ENCODE data around the gene SPEN. TPM values are rescaled to one million over a fixed set of nuclear protein-coding genes. Genes with fewer than 3 reads are reported as not detected.
"Not testable (repeated sequence)": the region's sequence is repeated elsewhere in the genome, so short reads cannot be mapped to it uniquely, and the experiment has no call there.

The SPEN gene
- total RNA-seq, 1 donor from 2014 or later = 39.4 TPM

DNA sequence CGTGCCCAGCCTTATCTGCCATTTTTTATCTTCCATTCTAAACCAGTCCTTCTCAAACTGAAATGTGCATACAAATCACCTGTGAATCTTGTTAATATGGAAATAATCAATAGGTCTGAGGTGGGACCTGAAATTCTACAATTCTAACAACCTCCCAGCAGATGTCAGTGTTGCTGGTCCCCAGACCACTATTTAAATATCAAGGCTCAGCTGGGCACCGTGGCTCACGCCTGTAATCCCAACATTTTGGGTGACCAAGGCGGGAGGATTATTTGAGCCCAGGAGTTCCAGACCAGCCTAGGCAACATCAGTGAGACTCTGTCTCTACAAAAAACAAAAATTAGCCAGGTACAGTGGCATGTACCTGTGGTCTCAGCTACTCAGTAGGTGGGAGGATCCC, 44.1 kb upstream of the SPEN start:
- Mint-ChIP-seq H3K9me3 (ENCODE audit: low read depth) (no peaks in the 10 kb centered on the region), H3K27ac (ENCODE audit: unreplicated experiment) (no peak overlapping the region)

GRCh38 chr1:15804060-15804459, 43.4 kb upstream of the SPEN start:
- Mint-ChIP-seq H3K9me3 (ENCODE audit: low read depth) (no peaks in the 10 kb centered on the region), H3K27me3 (ENCODE audit: low read depth) (no peaks in the 10 kb centered on the region), H3K4me3 (ENCODE audit: unreplicated experiment) (no peak overlapping the region), H3K27ac (ENCODE audit: unreplicated experiment) (no peak overlapping the region), H3K4me1 (ENCODE audit: low read depth) (peaks cover 41% of the 10 kb centered on the region), H3K36me3 (ENCODE audit: low read depth) (peaks cover 2% of the 10 kb centered on the region)
- DNase-seq (ENCODE audit: low spot score) = no peak
- no peak for TF ChIP-seq CTCF (IDR thresholded peaks at IDR 0.05)

More for the DNA sequence above, 44.1 kb upstream of the SPEN start:
- peak; percentile 78 for TF ChIP-seq CTCF (IDR thresholded peaks at IDR 0.05)
- Mint-ChIP-seq H3K4me1 (ENCODE audit: low read depth) (peaks cover 47% of the 10 kb centered on the region), H3K4me3 (ENCODE audit: unreplicated experiment) (no peak overlapping the region), H3K36me3 (ENCODE audit: low read depth) (peaks cover 2% of the 10 kb centered on the region), H3K27me3 (ENCODE audit: low read depth) (no peaks in the 10 kb centered on the region)
- no peak for DNase-seq (ENCODE audit: low spot score)

- no peak for DNase-seq (ENCODE audit: low spot score)
- no peaks in the 10 kb centered on the region for H3K9me3 Mint-ChIP-seq (ENCODE audit: low read depth)
- H3K4me3 Mint-ChIP-seq (ENCODE audit: unreplicated experiment) = no peak overlapping the region
- peaks cover 2% of the 10 kb centered on the region for H3K36me3 Mint-ChIP-seq (ENCODE audit: low read depth)
- peaks cover 12% of the 10 kb centered on the region for H3K4me1 Mint-ChIP-seq (ENCODE audit: low read depth)
- no peak for TF ChIP-seq CTCF (IDR thresholded peaks at IDR 0.05)
- no peak overlapping the region for H3K27ac Mint-ChIP-seq (ENCODE audit: unreplicated experiment)
- no peaks in the 10 kb centered on the region for H3K27me3 Mint-ChIP-seq (ENCODE audit: low read depth)
Measured at GRCh38 chr1:15807121-15807520, 40.4 kb upstream of the SPEN start.

- not testable (repeated sequence) for H3K4me1 Mint-ChIP-seq (ENCODE audit: low read depth); H3K9me3 Mint-ChIP-seq (ENCODE audit: low read depth); H3K27me3 Mint-ChIP-seq (ENCODE audit: low read depth); H3K27ac Mint-ChIP-seq (ENCODE audit: unreplicated experiment); H3K36me3 Mint-ChIP-seq (ENCODE audit: low read depth); DNase-seq (ENCODE audit: low spot score); H3K4me3 Mint-ChIP-seq (ENCODE audit: unreplicated experiment)
Measured at GRCh38 chr1:15807549-15807948, 40.0 kb upstream of the SPEN start, which contains the start of gene UQCRHL. UQCRHL (minus strand) TSS chr1:15807649; CDS start chr1:15807649, 0 bp downstream.

DNA sequence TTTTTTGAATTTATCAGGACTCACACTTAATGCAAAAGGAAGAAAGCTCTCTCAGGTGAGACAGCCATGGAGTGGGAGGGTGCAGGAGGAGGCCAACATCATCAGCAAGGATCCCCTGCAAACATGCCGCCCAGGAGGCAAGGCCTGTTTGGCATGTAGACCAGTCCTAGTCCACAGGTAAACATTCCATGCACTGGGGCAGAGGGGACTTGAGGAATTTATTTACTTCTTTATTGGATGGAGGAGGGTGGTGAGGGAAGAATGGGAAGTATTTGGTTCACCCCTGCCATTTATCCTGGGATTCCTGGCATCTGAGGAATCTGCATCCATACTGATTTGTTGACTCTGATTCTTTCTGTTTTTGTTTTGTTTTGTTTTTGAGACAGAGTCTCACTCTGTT, 38.6 kb upstream of the SPEN start:
- Mint-ChIP-seq H3K27me3 (ENCODE audit: low read depth) (no peaks in the 10 kb centered on the region), H3K36me3 (ENCODE audit: low read depth) (peaks cover 2% of the 10 kb centered on the region), H3K9me3 (ENCODE audit: low read depth) (no peaks in the 10 kb centered on the region), H3K27ac (ENCODE audit: unreplicated experiment) (no peak overlapping the region), H3K4me1 (ENCODE audit: low read depth) (no peaks in the 10 kb centered on the region), H3K4me3 (ENCODE audit: unreplicated experiment) (no peak overlapping the region)
- no peak for DNase-seq (ENCODE audit: low spot score)
- TF ChIP-seq CTCF (IDR thresholded peaks at IDR 0.05) = no peak

GRCh38 chr1:15810073-15810472, 37.4 kb upstream of the SPEN start:
- no peaks in the 10 kb centered on the region for H3K4me1 Mint-ChIP-seq (ENCODE audit: low read depth)
- TF ChIP-seq CTCF (IDR thresholded peaks at IDR 0.05) = no peak
- H3K4me3 Mint-ChIP-seq (ENCODE audit: unreplicated experiment) = no peak overlapping the region
- H3K9me3 Mint-ChIP-seq (ENCODE audit: low read depth) = no peaks in the 10 kb centered on the region
- H3K27ac Mint-ChIP-seq (ENCODE audit: unreplicated experiment) = no peak overlapping the region
- DNase-seq (ENCODE audit: low spot score) = no peak
- H3K36me3 Mint-ChIP-seq (ENCODE audit: low read depth) = peaks cover 2% of the 10 kb centered on the region
- H3K27me3 Mint-ChIP-seq (ENCODE audit: low read depth) = no peaks in the 10 kb centered on the region

Data from chondrocyte (in vitro differentiated cells).